Parathyroid adenoma (tissue), 2 donors: ENCODE measurements around the gene HELQ.
A peak's percentile ranks its signal among the peaks of the same experiment; 100 is the strongest.

Source experiments
- H2AFZ ChIP-seq: fragments of 300-600 bp; sonication (generic); one replicate; pipeline ENCODE4 v1.7.0; 2017; ENCODE audit warnings: antibody characterized with exemption, mild to moderate bottlenecking
- H3K27ac ChIP-seq: fragments of 300-600 bp; sonication (generic); one replicate; pipeline ENCODE4 v1.7.0; 2017
- H3K27me3 ChIP-seq: fragments of 300-600 bp; sonication (generic); one replicate; pipeline ENCODE4 v1.7.0; 2017; ENCODE audit warnings: low read length; ENCODE audit not compliant: control insufficient read depth, insufficient read depth
- H3K36me3 ChIP-seq: fragments of 300-600 bp; sonication (generic); one replicate; pipeline ENCODE4 v1.7.0; 2017; ENCODE audit warnings: low read length; ENCODE audit not compliant: control insufficient read depth, insufficient read depth
- H3K4me1 ChIP-seq: fragments of 300-600 bp; sonication (generic); one replicate; pipeline ENCODE4 v1.7.0; 2017; ENCODE audit warnings: control low read depth
- H3K4me2 ChIP-seq: fragments of 300-600 bp; sonication (generic); one replicate; pipeline ENCODE4 v1.7.0; 2017; ENCODE audit warnings: low read length
- H3K4me3 ChIP-seq: fragments of 300-600 bp; sonication (generic); one replicate; pipeline ENCODE4 v1.7.0; 2017; ENCODE audit warnings: low read depth, low read length
- H3K79me2 ChIP-seq: fragments of 300-600 bp; sonication (generic); one replicate; pipeline ENCODE4 v1.7.0; 2017; ENCODE audit warnings: control low read depth
- H3K9ac ChIP-seq: fragments of 300-600 bp; sonication (generic); one replicate; pipeline ENCODE4 v1.7.0; 2017; ENCODE audit warnings: mild to moderate bottlenecking
- H3K9me3 ChIP-seq: fragments of 300-600 bp; sonication (generic); one replicate; pipeline ENCODE4 v1.7.0; 2017; ENCODE audit warnings: low read length; ENCODE audit not compliant: control insufficient read depth
- CTCF ChIP-seq: fragments of 300-600 bp; sonication (generic); IDR thresholded peaks from one replicate; pipeline ENCODE4 v1.7.0; 2017; ENCODE audit warnings: antibody characterized with exemption, mild to moderate bottlenecking
- donor health status: primary hyperparathyroidism.

Gene HELQ

GRCh38 chr4:83484500-83485461, 29.2 kb upstream of the HELQ start, which contains the start of gene ABRAXAS1:
Gene ABRAXAS1, minus strand, starts transcription at chr4:83485100. Its CDS starts 28 bp downstream, at chr4:83485072.
- H3K4me3 ChIP-seq = peak within 1 kb of the TSS; percentile 90
- TF ChIP-seq CTCF = no peak
- peaks cover 3% of the 10 kb centered on the region for H3K4me1 ChIP-seq
- no peaks in the 10 kb centered on the region for H3K9me3 ChIP-seq
- peak within 1 kb of the TSS; percentile 97 for H2AFZ ChIP-seq
- no peaks in the 10 kb centered on the region for H3K79me2 ChIP-seq
- no peaks in the 10 kb centered on the region for H3K36me3 ChIP-seq
- H3K27ac ChIP-seq = peak within 1 kb of the TSS; percentile 76
- H3K27me3 ChIP-seq = no peaks in the 10 kb centered on the region
- H3K9ac ChIP-seq = peak within 1 kb of the TSS; percentile 46
- H3K4me2 ChIP-seq = peak within 1 kb of the TSS; percentile 89

- Histone ChIP-seq H3K4me1 (no peaks in the 10 kb centered on the region), H3K27me3 (no peaks in the 10 kb centered on the region), H3K27ac (no peak overlapping the region), H2AFZ (no peak overlapping the region), H3K9me3 (no peaks in the 10 kb centered on the region), H3K4me3 (no peak overlapping the region), H3K36me3 (no peaks in the 10 kb centered on the region), H3K4me2 (no peak overlapping the region), H3K9ac (no peak overlapping the region), H3K79me2 (no peaks in the 10 kb centered on the region)
- TF ChIP-seq CTCF = no peak
Measured at GRCh38 chr4:83473966-83474365, 18.3 kb upstream of the HELQ start.

- no peak for TF ChIP-seq CTCF
- Histone ChIP-seq H3K36me3 (no peaks in the 10 kb centered on the region), H3K4me1 (no peaks in the 10 kb centered on the region), H3K27me3 (no peaks in the 10 kb centered on the region), H3K4me3 (no peak overlapping the region), H3K9ac (no peak overlapping the region), H3K4me2 (no peak overlapping the region), H3K9me3 (no peaks in the 10 kb centered on the region), H3K79me2 (no peaks in the 10 kb centered on the region), H3K27ac (no peak overlapping the region), H2AFZ (no peak overlapping the region)
Measured at GRCh38 chr4:83473423-83473822, 17.8 kb upstream of the HELQ start.

GRCh38 chr4:83456184-83456501, 520 bp upstream of the HELQ start:
- no peaks in the 10 kb centered on the region for H3K9me3 ChIP-seq
- H3K4me3 ChIP-seq = peak overlapping the region; percentile 97
- H3K27me3 ChIP-seq = no peaks in the 10 kb centered on the region
- peaks cover 3% of the 10 kb centered on the region for H3K79me2 ChIP-seq
- H3K9ac ChIP-seq = peak overlapping the region; percentile 78
- peak overlapping the region; percentile 90 for H3K4me2 ChIP-seq
- peak overlapping the region; percentile 95 for H3K27ac ChIP-seq
- H3K36me3 ChIP-seq = no peaks in the 10 kb centered on the region
- peak overlapping the region; percentile 89 for H2AFZ ChIP-seq
- no peak for TF ChIP-seq CTCF
- H3K4me1 ChIP-seq = no peaks in the 10 kb centered on the region
